Mesendoderm (in vitro differentiated cells): ENCODE data around the gene XRN1.

ENCODE experiments used
- DNase-seq: peaks from one replicate; pipeline ENCODE4 v3.0.0; 2013
- H2AK5ac ChIP-seq: 2 replicates; pipeline ENCODE4 v1.6.1; 2013; ENCODE audit warnings: low read length, inconsistent platforms
- H2BK120ac ChIP-seq: 2 replicates; pipeline ENCODE4 v1.6.1; 2013; ENCODE audit warnings: low read depth, mild to moderate bottlenecking, low read length, moderate library complexity, mixed read lengths
- H2BK15ac ChIP-seq: replicated peaks from 2 replicates; pipeline ENCODE4 v1.6.1; 2013; ENCODE audit warnings: low read depth, mild to moderate bottlenecking, moderate library complexity
- H2BK5ac ChIP-seq: 2 replicates; pipeline ENCODE4 v1.6.1; 2013; ENCODE audit warnings: low read length, inconsistent platforms
- H3K18ac ChIP-seq: 2 replicates; pipeline ENCODE4 v1.6.1; 2013; ENCODE audit warnings: mild to moderate bottlenecking, low read length, mixed read lengths
- H3K23ac ChIP-seq: one replicate; pipeline ENCODE4 v1.6.1; 2013; ENCODE audit warnings: low read length
- H3K27ac ChIP-seq: 2 replicates; pipeline ENCODE4 v1.5.1; 2013; ENCODE audit warnings: low read depth, mild to moderate bottlenecking, inconsistent platforms, low read length, moderate library complexity
- H3K27me3 ChIP-seq: 2 replicates; pipeline ENCODE4 v1.6.1; 2013; ENCODE audit warnings: low read length, control low read depth, mild to moderate bottlenecking, inconsistent platforms; ENCODE audit not compliant: insufficient read depth, poor library complexity
- H3K36me3 ChIP-seq: 2 replicates; pipeline ENCODE4 v1.6.1; 2013; ENCODE audit warnings: low read length, inconsistent platforms; ENCODE audit not compliant: control insufficient read depth, insufficient read depth
- H3K4ac ChIP-seq: one replicate; pipeline ENCODE4 v1.6.1; 2013; ENCODE audit warnings: low read depth, mild to moderate bottlenecking, low read length, moderate library complexity
- H3K4me1 ChIP-seq: 2 replicates; pipeline ENCODE4 v1.6.1; 2013; ENCODE audit warnings: low read depth, low read length, inconsistent platforms; ENCODE audit not compliant: control insufficient read depth
- H3K4me2 ChIP-seq: 2 replicates; pipeline ENCODE4 v1.6.1; 2013; ENCODE audit warnings: low read length
- H3K4me3 ChIP-seq: 2 replicates; pipeline ENCODE4 v1.5.1; 2013; ENCODE audit warnings: mild to moderate bottlenecking, low read length
- H3K56ac ChIP-seq: one replicate; pipeline ENCODE4 v1.6.1; 2013; ENCODE audit warnings: low read length
- H3K79me1 ChIP-seq: 2 replicates; pipeline ENCODE4 v1.6.1; 2013; ENCODE audit warnings: low read length, inconsistent platforms
- H3K79me2 ChIP-seq: 2 replicates; pipeline ENCODE4 v1.6.1; 2013; ENCODE audit warnings: mild to moderate bottlenecking, low read length; ENCODE audit not compliant: control insufficient read depth, insufficient read depth
- H3K9ac ChIP-seq: 2 replicates; pipeline ENCODE4 v1.6.1; 2013; ENCODE audit warnings: low read length, inconsistent platforms
- H4K5ac ChIP-seq: one replicate; pipeline ENCODE4 v1.6.1; 2013; ENCODE audit warnings: low read length
- H4K8ac ChIP-seq: one replicate; pipeline ENCODE4 v1.6.1; 2013; ENCODE audit warnings: low read depth, mild to moderate bottlenecking, control low read depth, low read length, moderate library complexity
- WGBS: extraction: QIAGEN DNeasy Blood & Tissue Kit; methylation state at CpG from one replicate; pipeline ENCODE4 v1.1.7; 2013; ENCODE audit warnings: low lambda C conversion rate, missing lambda C conversion rate; ENCODE audit not compliant: insufficient coverage; ENCODE audit errors: extremely low coverage; 5-methylcytosine and 5-hydroxymethylcytosine counted together

Gene XRN1

DNA sequence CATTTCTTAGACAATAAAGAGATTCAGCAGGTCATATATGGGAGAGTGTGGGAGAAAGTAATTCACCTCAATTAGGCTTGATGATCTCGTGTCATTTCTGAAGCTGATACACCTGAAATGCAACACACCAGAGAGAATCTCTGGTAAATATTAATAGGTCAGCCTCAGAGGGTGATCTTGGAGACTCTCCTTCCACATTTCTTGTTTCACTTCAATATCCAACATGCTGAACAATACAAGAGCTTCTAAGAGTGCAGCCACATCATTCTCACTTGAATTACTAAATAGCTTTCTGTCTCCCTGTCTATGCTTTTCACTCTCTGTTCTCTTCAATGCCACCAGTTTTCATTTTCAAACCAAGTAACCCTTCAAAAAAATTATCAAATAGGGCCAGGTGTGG lies 151.3 kb downstream of the XRN1 start:
- no peaks in the 10 kb centered on the region for H3K36me3 ChIP-seq
- H3K4me1 ChIP-seq = no peaks in the 10 kb centered on the region
- H3K79me1 ChIP-seq = no peaks in the 10 kb centered on the region
- H3K23ac ChIP-seq = no peak overlapping the region
- H2BK5ac ChIP-seq = no peak overlapping the region
- no peak overlapping the region for H3K4me2 ChIP-seq
- H3K27me3 ChIP-seq = no peaks in the 10 kb centered on the region
- no peak overlapping the region for H2BK15ac ChIP-seq
- WGBS = no CpG with 5 or more reads among the region's 1 CpG
- H4K5ac ChIP-seq = no peak overlapping the region
- no peak overlapping the region for H3K4ac ChIP-seq
- H2BK120ac ChIP-seq = no peak overlapping the region
- H3K18ac ChIP-seq = no peak overlapping the region
- H2AK5ac ChIP-seq = no peak overlapping the region
- H3K27ac ChIP-seq = no peak overlapping the region
- no peak overlapping the region for H3K56ac ChIP-seq
- no peak overlapping the region for H3K4me3 ChIP-seq
- no peak for DNase-seq
- no peak overlapping the region for H3K9ac ChIP-seq
- no peaks in the 10 kb centered on the region for H3K79me2 ChIP-seq
- H4K8ac ChIP-seq = no peak overlapping the region

DNA sequence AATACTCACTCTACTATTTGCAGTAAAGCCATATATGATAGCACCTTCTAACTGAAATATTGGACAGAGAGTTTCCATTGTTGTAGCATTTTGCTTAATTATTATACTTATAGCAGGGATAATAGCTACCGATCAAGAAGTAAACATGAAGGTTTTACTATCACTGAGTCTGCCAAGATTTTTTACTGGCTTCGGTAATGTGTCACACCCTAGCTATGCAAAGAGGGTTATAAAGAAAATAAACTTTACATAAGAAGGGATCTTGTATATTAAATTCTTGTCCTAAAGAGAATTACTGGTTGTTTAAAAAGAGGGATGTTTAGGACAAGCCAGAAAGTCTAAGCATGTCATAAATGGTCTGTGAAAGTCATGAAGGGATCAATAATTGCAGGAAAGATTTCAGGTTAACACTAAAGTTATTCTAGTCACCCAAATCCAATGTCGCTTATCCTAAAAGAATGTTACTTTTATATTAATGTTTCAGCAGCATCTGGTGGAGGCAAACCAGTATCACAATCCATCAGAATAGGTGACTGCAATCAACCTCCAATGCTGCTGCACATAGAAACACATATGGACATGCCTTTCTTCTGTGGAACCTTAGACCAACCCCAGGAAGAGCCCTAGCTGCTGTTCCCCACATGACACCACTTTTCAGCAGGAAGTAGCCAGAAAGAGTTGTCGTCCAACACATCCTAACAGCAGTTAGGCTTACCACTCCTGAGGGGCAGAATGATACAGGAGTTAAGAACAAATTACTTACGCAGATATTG lies 159.8 kb downstream of the XRN1 start:
- Histone ChIP-seq H2AK5ac (no peak overlapping the region), H3K4me2 (no peak overlapping the region), H2BK5ac (no peak overlapping the region), H3K27me3 (no peaks in the 10 kb centered on the region), H3K9ac (no peak overlapping the region), H3K23ac (no peak overlapping the region), H2BK15ac (no peak overlapping the region), H3K56ac (no peak overlapping the region), H4K5ac (no peak overlapping the region), H3K79me1 (no peaks in the 10 kb centered on the region), H3K4ac (no peak overlapping the region), H3K36me3 (no peaks in the 10 kb centered on the region), H3K79me2 (no peaks in the 10 kb centered on the region), H4K8ac (no peak overlapping the region), H3K4me1 (no peaks in the 10 kb centered on the region), H3K27ac (no peak overlapping the region), H3K18ac (no peak overlapping the region), H3K4me3 (peak overlapping the region; percentile 24), H2BK120ac (no peak overlapping the region)
- peak; percentile 43 for DNase-seq
- no CpG with 5 or more reads among the region's 5 CpGs for WGBS

DNA sequence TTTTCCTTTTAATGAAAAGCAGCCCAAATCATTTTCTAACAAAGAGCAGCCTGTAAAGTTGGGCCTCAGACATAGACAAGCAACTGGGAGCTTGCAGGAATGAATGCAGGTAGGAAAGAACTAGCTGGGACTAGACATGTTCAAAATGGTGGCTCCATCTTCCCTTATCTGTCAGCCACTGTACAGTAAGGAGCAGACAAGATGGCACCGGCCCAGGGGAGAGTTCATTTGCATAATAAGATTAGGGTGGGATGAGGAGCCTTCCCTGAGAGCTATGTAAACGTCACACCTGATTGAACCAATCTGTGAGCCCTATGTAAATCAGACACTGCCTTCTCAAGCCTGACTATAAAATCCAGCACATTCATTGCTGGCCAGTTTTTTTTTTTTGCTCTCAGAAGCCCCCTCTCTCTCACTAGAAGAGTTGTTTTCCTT lies 162.7 kb downstream of the XRN1 start:
- Histone ChIP-seq H2BK5ac (no peak overlapping the region), H2BK120ac (no peak overlapping the region), H3K56ac (no peak overlapping the region), H2AK5ac (no peak overlapping the region), H3K27me3 (no peaks in the 10 kb centered on the region), H3K27ac (no peak overlapping the region), H3K4ac (no peak overlapping the region), H3K79me1 (no peaks in the 10 kb centered on the region), H4K8ac (no peak overlapping the region), H3K79me2 (no peaks in the 10 kb centered on the region), H3K4me3 (no peak overlapping the region), H3K23ac (no peak overlapping the region), H3K9ac (no peak overlapping the region), H4K5ac (no peak overlapping the region), H3K4me2 (no peak overlapping the region), H3K36me3 (no peaks in the 10 kb centered on the region), H3K18ac (no peak overlapping the region), H2BK15ac (no peak overlapping the region), H3K4me1 (no peaks in the 10 kb centered on the region)
- whole genome bisulfite sequencing = no CpG with 5 or more reads among the region's 2 CpGs
- DNase-seq = peak; percentile 14

DNA sequence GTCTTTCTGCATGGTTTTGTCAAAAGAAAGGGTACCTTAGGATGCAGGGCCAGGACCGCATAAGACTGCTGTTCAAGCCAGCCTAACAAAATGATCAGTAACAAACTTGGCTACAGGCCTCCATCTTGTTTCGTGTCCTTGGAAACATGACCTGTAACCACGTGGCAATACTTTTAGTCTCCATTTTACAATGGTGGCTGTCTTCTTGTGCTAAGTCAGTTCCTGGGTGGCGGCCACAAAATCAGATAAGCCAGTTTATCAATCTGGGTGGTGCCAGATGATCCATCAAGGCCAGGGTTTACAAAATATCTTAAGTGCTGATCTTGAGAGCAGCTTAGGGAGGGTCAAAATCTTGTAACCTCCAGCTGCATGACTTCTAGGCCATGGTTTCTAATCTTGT lies 165.3 kb downstream of the XRN1 start:
- no CpG with 5 or more reads among the region's 4 CpGs for whole genome bisulfite sequencing

DNA sequence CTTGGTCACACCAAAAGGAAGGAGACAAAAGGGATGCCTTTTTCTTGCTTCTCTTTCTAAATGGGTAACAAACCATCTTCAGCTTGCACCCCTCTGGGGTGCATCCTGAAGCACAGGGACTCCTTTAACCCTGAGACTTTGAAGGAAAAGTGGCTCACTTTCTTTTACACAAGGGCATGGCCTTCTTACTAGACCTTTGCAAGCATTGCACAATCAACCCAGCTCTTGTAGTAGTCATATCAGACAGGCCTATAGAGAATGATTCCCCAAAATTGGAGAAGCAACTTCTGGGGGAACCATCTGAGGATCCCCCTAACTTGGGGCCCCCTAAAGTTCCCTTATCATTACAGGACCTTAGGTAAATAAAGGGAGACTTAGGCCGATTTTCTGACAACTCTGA lies 166.4 kb downstream of the XRN1 start:
- Histone ChIP-seq H3K23ac (no peak overlapping the region), H3K18ac (no peak overlapping the region), H3K27me3 (no peaks in the 10 kb centered on the region), H3K4me2 (no peak overlapping the region), H3K56ac (no peak overlapping the region), H2BK5ac (no peak overlapping the region), H3K4me1 (no peaks in the 10 kb centered on the region), H2BK15ac (no peak overlapping the region), H3K27ac (no peak overlapping the region), H3K79me2 (no peaks in the 10 kb centered on the region), H4K5ac (no peak overlapping the region), H3K4me3 (no peak overlapping the region), H3K9ac (no peak overlapping the region), H3K36me3 (no peaks in the 10 kb centered on the region), H3K4ac (no peak overlapping the region), H3K79me1 (no peaks in the 10 kb centered on the region), H4K8ac (no peak overlapping the region), H2BK120ac (no peak overlapping the region), H2AK5ac (no peak overlapping the region)
- no peak for DNase-seq
- WGBS = no CpG with 5 or more reads among the region's 1 CpG

More for the DNA sequence above, 165.3 kb downstream of the XRN1 start:
- Histone ChIP-seq H3K27me3 (no peaks in the 10 kb centered on the region), H3K18ac (no peak overlapping the region), H3K36me3 (no peaks in the 10 kb centered on the region), H3K4me1 (no peaks in the 10 kb centered on the region), H3K56ac (no peak overlapping the region), H3K4ac (no peak overlapping the region), H3K9ac (no peak overlapping the region), H3K79me2 (no peaks in the 10 kb centered on the region), H2BK5ac (no peak overlapping the region), H2BK15ac (no peak overlapping the region), H4K8ac (no peak overlapping the region), H3K79me1 (no peaks in the 10 kb centered on the region), H3K4me3 (no peak overlapping the region), H3K27ac (no peak overlapping the region), H3K23ac (no peak overlapping the region), H2AK5ac (no peak overlapping the region), H2BK120ac (no peak overlapping the region), H3K4me2 (no peak overlapping the region), H4K5ac (no peak overlapping the region)
- DNase-seq = no peak
